SK-N-MC (cell line): ENCODE measurements around the gene TTC7B.

Experiments used
- EZH2 ChIP-seq: fragments of 200-600 bp; sonication (generic); IDR thresholded peaks from one replicate; pipeline ENCODE4 v1.6.1; 2017; ENCODE audit warnings: antibody characterized with exemption
- POLR2AphosphoS5 ChIP-seq: IDR thresholded peaks from 2 replicates; pipeline ENCODE4 v1.6.1; 2012; ENCODE audit warnings: mild to moderate bottlenecking, low read depth, low read length, borderline replicate concordance

DNA sequence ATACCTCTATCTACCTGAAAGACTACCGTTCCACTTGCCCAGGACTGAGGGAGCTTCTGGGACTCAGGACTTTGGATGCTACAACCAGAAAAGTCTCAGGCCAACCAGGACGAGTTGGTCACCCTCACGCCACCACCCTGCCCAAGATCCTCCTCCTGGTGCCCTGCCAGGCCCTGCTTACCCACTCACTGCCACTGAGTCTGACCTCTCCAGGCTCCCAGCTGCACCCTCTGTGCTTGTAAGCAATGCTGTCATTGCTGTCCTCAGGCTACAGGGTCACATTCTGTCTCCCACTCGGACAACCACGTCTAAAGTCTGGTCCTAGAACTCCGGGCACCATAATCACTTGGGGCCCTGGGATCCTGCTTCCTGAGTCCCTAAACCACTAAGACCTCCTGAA, 9.2 kb downstream of the TTC7B start:
- TF ChIP-seq POLR2AphosphoS5 = no peak
- TF ChIP-seq EZH2 = no peak
